ENCODE data around the gene ARHGAP15.

Gene ARHGAP15

GRCh38 chr2:143417428-143417827 is 288.2 kb downstream of the ARHGAP15 start:
- no peak for DNase-seq (ENCODE audit: low spot score)
- TF ChIP-seq CTCF (IDR thresholded peaks at IDR 0.05; ENCODE audit: extremely low read depth, missing control alignments) = no peak

- DNase-seq (ENCODE audit: low spot score) = no peak
- TF ChIP-seq CTCF (IDR thresholded peaks at IDR 0.05; ENCODE audit: extremely low read depth, missing control alignments) = no peak
Measured at GRCh38 chr2:143420313-143420712, 291.1 kb downstream of the ARHGAP15 start.

GRCh38 chr2:143422681-143423080 is 293.5 kb downstream of the ARHGAP15 start:
- no peak for TF ChIP-seq CTCF (IDR thresholded peaks at IDR 0.05; ENCODE audit: extremely low read depth, missing control alignments)
- DNase-seq (ENCODE audit: low spot score) = no peak

GRCh38 chr2:143425896-143426295 is 296.7 kb downstream of the ARHGAP15 start:
- no peak for DNase-seq (ENCODE audit: low spot score)
- TF ChIP-seq CTCF (IDR thresholded peaks at IDR 0.05; ENCODE audit: extremely low read depth, missing control alignments) = no peak

GRCh38 chr2:143426296-143426695 is 297.1 kb downstream of the ARHGAP15 start:
- DNase-seq (ENCODE audit: low spot score) = no peak

GRCh38 chr2:143428700-143429099 is 299.5 kb downstream of the ARHGAP15 start:
- no peak for DNase-seq (ENCODE audit: low spot score)
- no peak for TF ChIP-seq CTCF (IDR thresholded peaks at IDR 0.05; ENCODE audit: extremely low read depth, missing control alignments)

More at GRCh38 chr2:143426296-143426695, 297.1 kb downstream of the ARHGAP15 start:
- no peak for TF ChIP-seq CTCF (IDR thresholded peaks at IDR 0.05; ENCODE audit: extremely low read depth, missing control alignments)

GRCh38 chr2:143429932-143430679 is 300.9 kb downstream of the ARHGAP15 start:
- no peak for TF ChIP-seq CTCF (IDR thresholded peaks at IDR 0.05; ENCODE audit: extremely low read depth, missing control alignments)
- no peak for DNase-seq (ENCODE audit: low spot score)
